ENCODE measurements around the gene GALNT15. TPM values are rescaled to one million over a fixed set of nuclear protein-coding genes. Genes with fewer than 3 reads are reported as not detected.

GALNT15 gene
- total RNA-seq, 1 experiment from 2014 or later = not detected

DNA sequence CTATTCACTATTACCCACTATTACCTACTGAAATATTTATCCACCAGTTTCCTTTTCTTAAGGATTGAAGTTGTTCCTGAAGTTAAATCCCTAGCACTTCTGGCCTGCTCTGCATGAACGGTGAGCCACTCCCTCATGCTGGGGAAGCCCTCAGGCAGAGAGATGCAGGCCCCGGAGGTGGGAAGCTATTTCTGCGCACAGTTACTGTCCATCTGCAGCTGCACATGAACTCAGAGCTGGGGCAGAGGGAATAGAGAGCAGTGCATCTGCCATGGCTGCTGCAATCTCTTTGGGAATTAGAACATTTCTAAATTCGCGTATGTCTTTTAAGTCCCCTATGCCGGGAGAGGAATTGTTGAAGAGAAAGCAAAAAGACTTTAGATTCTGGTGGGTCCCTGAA is 6.3 kb upstream of the GALNT15 start:
- no peak overlapping the region for H3K4me3 ChIP-seq
- H4K20me1 ChIP-seq (ENCODE audit: insufficient read depth) = no peaks in the 10 kb centered on the region
- H3K9me2 ChIP-seq (ENCODE audit: insufficient read depth) = no peaks in the 10 kb centered on the region
- no peaks in the 10 kb centered on the region for H3K79me2 ChIP-seq (ENCODE audit: low read depth)
- peaks cover 13% of the 10 kb centered on the region; the same call in 1 of the 2 replicates for H3K27me3 ChIP-seq (ENCODE audit: insufficient read depth, low read depth)
- H3K9me3 ChIP-seq (ENCODE audit: insufficient read depth, low read depth) = no peaks in the 10 kb centered on the region
- DNase-seq = no peak
- H3K4me1 ChIP-seq (replicated peaks; ENCODE audit: insufficient read depth) = no peaks in the 10 kb centered on the region
- no peak overlapping the region for H3K4me2 ChIP-seq
- intact Hi-C loops (cut with micrococcal nuclease; ENCODE audit: unreplicated experiment) = no loop called here
- TF ChIP-seq EZH2 (IDR thresholded peaks at IDR 0.05; ENCODE audit: low read depth) = no peak
- TF ChIP-seq, protein P1, sequence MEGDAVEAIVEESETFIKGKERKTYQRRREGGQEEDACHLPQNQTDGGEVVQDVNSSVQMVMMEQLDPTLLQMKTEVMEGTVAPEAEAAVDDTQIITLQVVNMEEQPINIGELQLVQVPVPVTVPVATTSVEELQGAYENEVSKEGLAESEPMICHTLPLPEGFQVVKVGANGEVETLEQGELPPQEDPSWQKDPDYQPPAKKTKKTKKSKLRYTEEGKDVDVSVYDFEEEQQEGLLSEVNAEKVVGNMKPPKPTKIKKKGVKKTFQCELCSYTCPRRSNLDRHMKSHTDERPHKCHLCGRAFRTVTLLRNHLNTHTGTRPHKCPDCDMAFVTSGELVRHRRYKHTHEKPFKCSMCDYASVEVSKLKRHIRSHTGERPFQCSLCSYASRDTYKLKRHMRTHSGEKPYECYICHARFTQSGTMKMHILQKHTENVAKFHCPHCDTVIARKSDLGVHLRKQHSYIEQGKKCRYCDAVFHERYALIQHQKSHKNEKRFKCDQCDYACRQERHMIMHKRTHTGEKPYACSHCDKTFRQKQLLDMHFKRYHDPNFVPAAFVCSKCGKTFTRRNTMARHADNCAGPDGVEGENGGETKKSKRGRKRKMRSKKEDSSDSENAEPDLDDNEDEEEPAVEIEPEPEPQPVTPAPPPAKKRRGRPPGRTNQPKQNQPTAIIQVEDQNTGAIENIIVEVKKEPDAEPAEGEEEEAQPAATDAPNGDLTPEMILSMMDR (conservative IDR thresholded peaks at IDR 0.05) = no peak
- ChIA-PET POLR2A (ENCODE audit: unreplicated experiment) (interaction anchor here (0.6 kb wide), 1 partner anchor 124 kb away, joined by 3 read pairs; no protein-coding TSS in a partner anchor), CTCF (no interaction called here)
- no peaks in the 10 kb centered on the region for H3F3A ChIP-seq (ENCODE audit: insufficient read depth, low read depth)
- H3K36me3 ChIP-seq (ENCODE audit: low read depth) = no peaks in the 10 kb centered on the region
- no TSS peak for BruUV-seq (replicated peaks)
- no peak overlapping the region for H2AFZ ChIP-seq
- H3K27ac ChIP-seq = no peak overlapping the region

DNA sequence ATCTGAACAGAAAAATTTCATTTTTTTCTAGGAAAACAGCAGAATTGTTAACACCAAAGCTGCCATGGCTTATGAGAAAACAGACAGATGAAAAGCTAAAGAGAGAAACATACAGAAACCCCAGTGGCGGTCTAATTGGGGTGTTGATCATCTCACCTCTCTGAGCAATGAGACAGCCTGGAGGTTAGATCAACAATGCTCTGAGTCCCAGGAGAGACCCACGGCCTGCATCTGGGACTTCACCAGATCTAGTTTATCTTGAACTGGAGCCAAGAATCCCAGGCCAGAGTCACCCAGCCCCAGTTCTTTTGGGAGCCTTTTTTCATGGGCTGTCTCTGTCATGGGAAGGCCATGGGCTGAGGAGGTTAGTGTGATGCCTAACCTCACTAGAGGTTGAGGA is 3.5 kb upstream of the GALNT15 start:
- no peaks in the 10 kb centered on the region for H4K20me1 ChIP-seq (ENCODE audit: insufficient read depth)
- DNase-seq = no peak
- no peaks in the 10 kb centered on the region for H3F3A ChIP-seq (ENCODE audit: insufficient read depth, low read depth)
- intact Hi-C loops (cut with micrococcal nuclease; ENCODE audit: unreplicated experiment) = loop anchor here (10.0 kb wide), 2 partner anchors 316 to 356 kb away; no protein-coding TSS in a partner anchor
- no peaks in the 10 kb centered on the region for H3K9me3 ChIP-seq (ENCODE audit: insufficient read depth, low read depth)
- POLR2A ChIA-PET (ENCODE audit: unreplicated experiment) = no interaction called here
- no peaks in the 10 kb centered on the region for H3K36me3 ChIP-seq (ENCODE audit: low read depth)
- H3K9me2 ChIP-seq (ENCODE audit: insufficient read depth) = no peaks in the 10 kb centered on the region
- TF ChIP-seq EZH2 (IDR thresholded peaks at IDR 0.05; ENCODE audit: low read depth) = no peak
- no peaks in the 10 kb centered on the region for H3K79me2 ChIP-seq (ENCODE audit: low read depth)
- H3K4me2 ChIP-seq = no peak overlapping the region
- H3K4me3 ChIP-seq = no peak overlapping the region
- BruUV-seq (replicated peaks) = no TSS peak
- no peak overlapping the region for H3K27ac ChIP-seq
- H3K4me1 ChIP-seq (replicated peaks; ENCODE audit: insufficient read depth) = no peaks in the 10 kb centered on the region
- H2AFZ ChIP-seq = no peak overlapping the region
- H3K27me3 ChIP-seq (ENCODE audit: insufficient read depth, low read depth) = peaks cover 18% of the 10 kb centered on the region; the same call in 1 of the 2 replicates
- CTCF ChIA-PET = no interaction called here

DNA sequence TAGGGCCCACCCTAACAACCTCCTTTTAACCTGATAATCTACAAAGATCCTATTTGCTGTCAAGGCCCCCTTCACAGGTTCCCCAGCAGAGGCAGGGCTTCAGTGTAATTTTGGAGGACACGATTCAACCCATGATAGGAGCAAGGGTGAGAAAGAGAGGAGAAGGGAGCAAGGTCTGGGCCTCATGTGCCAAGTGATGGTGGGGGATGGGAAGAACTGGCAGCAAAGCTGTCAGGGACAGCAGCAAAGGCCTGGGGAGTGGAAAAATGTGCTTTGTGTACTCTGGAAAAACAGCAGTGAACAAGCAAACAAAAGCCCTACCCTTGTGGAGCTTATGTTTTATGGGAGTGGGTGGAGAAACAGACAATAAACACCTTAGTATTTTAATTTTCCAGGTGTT is 2.7 kb upstream of the GALNT15 start:
- intact Hi-C loops (cut with micrococcal nuclease; ENCODE audit: unreplicated experiment) = loop anchor here (10.0 kb wide), 2 partner anchors 317 to 357 kb away; no protein-coding TSS in a partner anchor
- peaks cover 18% of the 10 kb centered on the region; the same call in 1 of the 2 replicates for H3K27me3 ChIP-seq (ENCODE audit: insufficient read depth, low read depth)
- no TSS peak for BruUV-seq (replicated peaks)
- H3K4me3 ChIP-seq = no peak overlapping the region
- no peaks in the 10 kb centered on the region for H3K79me2 ChIP-seq (ENCODE audit: low read depth)
- no peak for DNase-seq
- H3K27ac ChIP-seq = no peak overlapping the region
- CTCF ChIA-PET = no interaction called here
- no peak overlapping the region for H2AFZ ChIP-seq
- H3K4me2 ChIP-seq = no peak overlapping the region
- POLR2A ChIA-PET (ENCODE audit: unreplicated experiment) = no interaction called here
- H4K20me1 ChIP-seq (ENCODE audit: insufficient read depth) = no peaks in the 10 kb centered on the region
- no peaks in the 10 kb centered on the region for H3F3A ChIP-seq (ENCODE audit: insufficient read depth, low read depth)
- H3K4me1 ChIP-seq (replicated peaks; ENCODE audit: insufficient read depth) = no peaks in the 10 kb centered on the region
- TF ChIP-seq EZH2 (IDR thresholded peaks at IDR 0.05; ENCODE audit: low read depth) = no peak
- TF ChIP-seq, protein P1 (conservative IDR thresholded peaks at IDR 0.05) = no peak
- H3K9me2 ChIP-seq (ENCODE audit: insufficient read depth) = no peaks in the 10 kb centered on the region
- H3K36me3 ChIP-seq (ENCODE audit: low read depth) = no peaks in the 10 kb centered on the region
- no peaks in the 10 kb centered on the region for H3K9me3 ChIP-seq (ENCODE audit: insufficient read depth, low read depth)
